ENCODE data around the gene NR2E1.

GRCh38 chr6:108193131-108193530, 27.3 kb downstream of the NR2E1 start:
- TF ChIP-seq CTCF (IDR thresholded peaks at IDR 0.05) (no peak), POLR2A (IDR thresholded peaks at IDR 0.05) (no peak)

All from heart left ventricle (tissue), 13 donors.